Measurements from ENCODE around the gene ARL6IP6.
A peak's percentile ranks its signal among the peaks of the same experiment; 100 is the strongest.

Gene ARL6IP6

GRCh38 chr2:152718076-152718908, at the start of gene ARL6IP6:
TSS of gene ARL6IP6 (plus strand) at chr2:152718620. CDS start at chr2:152718625, 5 bp downstream.
- no peak for TF ChIP-seq CTCF (IDR thresholded peaks at IDR 0.05; ENCODE audit: low read depth, low read length)
- peak within 1 kb of the TSS; percentile 99 for H3K4me3 ChIP-seq (ENCODE audit: low read depth, low read length)
- peak; percentile 95 for DNase-seq (ENCODE audit: low read depth, low spot score)
- in situ Hi-C loops (cut with HindIII; ENCODE audit: low sequenced_read_pairs): no loop called here

GRCh38 chr2:152674334-152674733, 44.1 kb upstream of the ARL6IP6 start:
- H3K4me3 ChIP-seq (ENCODE audit: low read depth, low read length): no peak overlapping the region
- TF ChIP-seq CTCF (IDR thresholded peaks at IDR 0.05; ENCODE audit: low read depth, low read length): no peak
- no peak for DNase-seq (ENCODE audit: low read depth, low spot score)
- in situ Hi-C loops (cut with HindIII; ENCODE audit: low sequenced_read_pairs): no loop called here

- TF ChIP-seq CTCF (IDR thresholded peaks at IDR 0.05; ENCODE audit: low read depth, low read length): no peak
- no peak for DNase-seq (ENCODE audit: low read depth, low spot score)
- in situ Hi-C loops (cut with HindIII; ENCODE audit: low sequenced_read_pairs): no loop called here
- H3K4me3 ChIP-seq (ENCODE audit: low read depth, low read length): no peak overlapping the region
These were observed 42.0 kb upstream of the ARL6IP6 start for GRCh38 chr2:152676461-152676860.

GRCh38 chr2:152678808-152679207, 39.6 kb upstream of the ARL6IP6 start:
- in situ Hi-C loops (cut with HindIII; ENCODE audit: low sequenced_read_pairs): no loop called here
- no peak for TF ChIP-seq CTCF (IDR thresholded peaks at IDR 0.05; ENCODE audit: low read depth, low read length)
- DNase-seq (ENCODE audit: low read depth, low spot score): no peak
- no peak overlapping the region for H3K4me3 ChIP-seq (ENCODE audit: low read depth, low read length)

- DNase-seq (ENCODE audit: low read depth, low spot score): peak; percentile 16
- in situ Hi-C loops (cut with HindIII; ENCODE audit: low sequenced_read_pairs): no loop called here
- TF ChIP-seq CTCF (IDR thresholded peaks at IDR 0.05; ENCODE audit: low read depth, low read length): no peak
- H3K4me3 ChIP-seq (ENCODE audit: low read depth, low read length): no peak overlapping the region
These were observed 35.8 kb upstream of the ARL6IP6 start for GRCh38 chr2:152682663-152683062.

- no peak for TF ChIP-seq CTCF (IDR thresholded peaks at IDR 0.05; ENCODE audit: low read depth, low read length)
- in situ Hi-C loops (cut with HindIII; ENCODE audit: low sequenced_read_pairs): no loop called here
- no peak for DNase-seq (ENCODE audit: low read depth, low spot score)
- no peak overlapping the region for H3K4me3 ChIP-seq (ENCODE audit: low read depth, low read length)
These were observed 35.0 kb upstream of the ARL6IP6 start for GRCh38 chr2:152683400-152683799.
